Suppressor macrophage (primary cell): ENCODE measurements around the gene XK.
"Not testable (repeated sequence)": the region's sequence is repeated elsewhere in the genome, so short reads cannot be mapped to it uniquely, and the experiment has no call there.

Experiments
- DNase-seq, 4 experiments: peaks; one replicate each; pipeline ENCODE4 v3.0.0-alpha.2; 2020 to 2022
- total RNA-seq, 17 experiments: gene quantifications; one replicate each; lab custom pipeline; 2026; ENCODE audit warnings: mixed read lengths in 6 of 17, inconsistent platforms in 3 of 17; lab: John Stamatoyannopoulos, UW

Gene XK, protein sequence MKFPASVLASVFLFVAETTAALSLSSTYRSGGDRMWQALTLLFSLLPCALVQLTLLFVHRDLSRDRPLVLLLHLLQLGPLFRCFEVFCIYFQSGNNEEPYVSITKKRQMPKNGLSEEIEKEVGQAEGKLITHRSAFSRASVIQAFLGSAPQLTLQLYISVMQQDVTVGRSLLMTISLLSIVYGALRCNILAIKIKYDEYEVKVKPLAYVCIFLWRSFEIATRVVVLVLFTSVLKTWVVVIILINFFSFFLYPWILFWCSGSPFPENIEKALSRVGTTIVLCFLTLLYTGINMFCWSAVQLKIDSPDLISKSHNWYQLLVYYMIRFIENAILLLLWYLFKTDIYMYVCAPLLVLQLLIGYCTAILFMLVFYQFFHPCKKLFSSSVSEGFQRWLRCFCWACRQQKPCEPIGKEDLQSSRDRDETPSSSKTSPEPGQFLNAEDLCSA
- 0.04 to 2.2 (median 0.18) reads per million in 17 experiments for total RNA-seq

- peak; percentile 16 to 53 (median 36) for DNase-seq
Observed at GRCh38 chrX:37685381-37686359, at the start of gene XK. XK (plus strand) TSS chrX:37685791; CDS start chrX:37685962, 171 bp downstream.

- no peak for DNase-seq
Observed at GRCh38 chrX:37638047-37638446, 47.5 kb upstream of the XK start.

DNA sequence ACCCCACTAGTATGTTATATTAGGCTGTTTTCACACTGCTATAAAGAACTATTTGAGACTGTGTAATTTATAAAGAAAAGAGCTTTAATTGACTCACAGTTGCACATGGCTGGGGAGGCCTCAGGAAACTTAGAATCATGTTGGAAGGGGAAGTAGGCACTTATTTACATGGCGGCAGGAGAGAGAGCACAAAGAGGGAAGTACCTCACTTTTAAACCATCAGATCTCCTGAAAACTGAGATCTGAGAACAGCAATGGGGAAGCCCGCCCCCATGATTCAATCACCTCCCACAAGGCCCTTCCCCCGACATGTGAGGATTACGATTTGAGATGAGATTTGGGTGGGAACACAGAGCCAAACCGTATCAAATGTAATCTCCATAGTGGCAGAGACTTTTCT lies 45.4 kb upstream of the XK start:
- DNase-seq, result peak in 3 of 4 experiments; percentile 4 to 20 (median 10)

DNA sequence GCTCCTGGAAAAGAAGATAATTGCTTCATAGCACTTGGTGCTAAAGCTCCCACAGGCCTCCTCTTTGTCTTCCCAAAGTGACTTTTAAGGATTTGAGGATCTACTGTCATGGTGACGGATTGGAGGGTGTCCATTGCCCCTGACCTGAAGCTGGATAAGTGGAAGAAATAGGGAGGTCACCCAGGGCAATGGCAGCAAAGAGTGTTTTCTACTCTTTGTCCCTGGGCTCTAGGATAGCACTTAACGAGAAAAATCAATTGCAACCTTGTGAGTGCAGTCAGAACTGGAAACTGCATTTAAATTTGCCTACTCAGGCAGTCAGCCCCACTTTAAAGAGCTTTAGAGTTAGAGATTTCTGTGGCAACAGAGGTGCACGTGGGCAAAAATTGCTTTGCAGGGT lies 43.7 kb upstream of the XK start:
- DNase-seq, result no peak

GRCh38 chrX:37644381-37645305 lies 40.9 kb upstream of the XK start:
- no peak for DNase-seq

DNA sequence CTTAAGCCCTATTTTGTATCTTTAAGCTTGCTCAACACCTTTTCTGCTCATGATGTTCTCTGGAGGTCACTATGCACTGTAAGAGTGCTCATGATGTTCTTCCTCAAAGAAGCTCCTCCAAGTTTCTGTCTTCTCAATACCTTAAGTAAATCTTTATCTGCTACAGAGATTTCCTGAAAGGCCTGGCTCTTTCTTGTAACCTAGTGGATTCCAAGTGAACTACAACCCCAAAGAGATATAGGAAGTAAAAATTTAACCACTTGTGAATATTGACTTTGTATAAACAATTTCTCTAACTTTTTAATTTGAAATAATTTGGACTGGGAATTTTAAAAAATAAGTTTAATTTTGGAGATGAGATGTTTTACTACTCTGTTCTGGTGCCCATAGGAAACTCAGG lies 39.3 kb upstream of the XK start:
- DNase-seq, result peak in 2 of 4 experiments; percentile 1 to 9

DNA sequence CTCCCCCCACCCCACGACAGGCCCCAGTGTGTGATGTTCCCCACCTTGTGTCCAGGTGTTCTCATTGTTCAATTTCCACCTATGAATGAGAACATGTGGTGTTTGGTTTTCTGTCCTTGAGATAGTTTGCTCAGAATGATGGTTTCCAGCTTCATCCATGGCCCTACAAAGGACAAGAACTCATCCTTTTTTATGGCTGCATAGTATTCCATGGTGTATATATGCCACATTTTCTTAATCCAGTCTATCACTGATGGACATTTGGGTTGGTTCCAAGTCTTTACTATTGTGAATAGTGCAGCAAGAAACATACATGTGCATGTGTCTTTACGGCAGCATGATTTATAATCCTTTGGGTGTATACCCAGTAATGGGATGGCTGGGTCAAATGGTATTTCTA lies 34.7 kb upstream of the XK start:
- not testable (repeated sequence) for DNase-seq

GRCh38 chrX:37651921-37652452 lies 33.6 kb upstream of the XK start:
- DNase-seq, result no peak

DNA sequence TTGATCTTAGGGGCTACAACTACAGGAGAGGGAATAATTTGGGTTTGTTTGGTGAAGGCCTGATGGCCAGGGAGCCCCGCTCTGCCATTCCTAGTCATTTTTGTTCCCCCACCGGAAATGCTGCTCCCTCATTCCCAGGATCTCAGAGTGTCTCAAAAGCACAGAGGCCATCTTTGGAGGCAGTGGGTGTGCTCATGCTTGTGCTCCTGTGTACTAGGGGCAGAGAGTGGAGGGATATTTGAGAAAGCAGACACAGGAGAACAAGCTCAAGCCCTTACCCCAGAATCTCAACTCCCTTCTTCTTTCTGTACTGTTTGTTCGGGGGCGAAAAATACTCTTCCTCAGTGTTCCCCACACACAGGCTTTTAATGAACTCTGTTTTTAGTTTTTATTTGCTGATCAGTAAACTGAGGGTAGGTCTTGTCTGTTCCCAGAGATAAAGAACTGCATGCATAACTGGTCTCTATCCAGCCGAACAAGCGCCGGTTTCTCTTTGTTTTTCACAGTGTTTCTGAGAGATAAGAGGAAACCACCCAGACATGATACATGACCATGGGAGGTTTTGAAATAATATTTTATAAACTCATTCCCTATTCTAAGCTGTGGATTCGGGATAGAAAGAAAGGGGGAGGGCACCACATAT lies 32.9 kb upstream of the XK start:
- no peak for DNase-seq

GRCh38 chrX:37653397-37654085 lies 32.0 kb upstream of the XK start:
- DNase-seq, result no peak

DNA sequence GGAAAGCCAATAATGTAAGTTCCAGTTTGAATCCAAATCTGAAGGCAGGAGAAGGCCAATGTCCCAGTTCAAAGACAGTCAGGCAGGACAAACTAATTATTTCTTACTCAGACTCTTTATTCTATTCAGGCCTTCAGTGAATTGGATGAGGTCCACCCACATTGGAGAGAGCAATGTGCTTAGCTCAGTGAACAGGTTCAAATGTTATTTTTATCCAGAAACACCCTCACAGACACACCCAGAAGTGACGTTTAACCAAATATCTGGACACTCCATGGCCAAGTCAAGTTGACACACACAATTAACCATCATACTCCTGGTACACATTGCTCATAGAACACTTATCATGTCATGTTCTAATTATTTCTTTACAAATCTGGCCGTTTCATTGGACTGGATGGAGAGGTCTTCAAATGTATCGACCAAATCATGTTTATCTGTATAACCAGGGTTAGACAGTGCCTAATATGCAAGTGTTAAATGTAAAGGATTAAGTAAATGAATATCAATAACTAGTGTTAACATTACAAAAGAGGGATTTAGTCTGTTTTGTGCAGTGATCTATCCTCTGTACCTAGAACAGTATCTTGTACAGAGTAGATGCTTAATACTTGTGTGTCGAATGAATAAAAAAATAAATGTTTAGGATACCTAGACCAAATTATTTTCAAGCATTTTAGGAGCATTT lies 27.1 kb upstream of the XK start:
- no peak for DNase-seq

GRCh38 chrX:37659047-37659446 lies 26.5 kb upstream of the XK start:
- DNase-seq, result no peak

DNA sequence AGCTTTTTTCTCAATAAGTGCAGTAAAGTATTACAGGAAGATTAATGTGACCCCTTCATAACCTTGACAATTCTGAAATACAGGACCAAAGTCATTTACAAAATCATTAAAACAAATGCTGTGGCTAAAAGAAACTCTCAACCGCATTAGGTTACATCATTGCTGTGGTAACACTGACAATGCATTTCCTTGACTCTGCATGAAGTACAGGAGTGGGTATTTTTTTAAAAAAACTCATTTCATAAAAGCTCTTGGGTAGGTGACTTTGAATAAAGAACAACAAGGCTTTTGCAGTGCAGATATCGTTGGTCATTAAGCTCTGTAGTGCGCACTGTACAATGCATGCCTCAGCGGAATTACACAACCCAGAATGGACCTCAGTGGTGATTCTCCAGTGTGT lies 23.4 kb upstream of the XK start:
- DNase-seq, result no peak

DNA sequence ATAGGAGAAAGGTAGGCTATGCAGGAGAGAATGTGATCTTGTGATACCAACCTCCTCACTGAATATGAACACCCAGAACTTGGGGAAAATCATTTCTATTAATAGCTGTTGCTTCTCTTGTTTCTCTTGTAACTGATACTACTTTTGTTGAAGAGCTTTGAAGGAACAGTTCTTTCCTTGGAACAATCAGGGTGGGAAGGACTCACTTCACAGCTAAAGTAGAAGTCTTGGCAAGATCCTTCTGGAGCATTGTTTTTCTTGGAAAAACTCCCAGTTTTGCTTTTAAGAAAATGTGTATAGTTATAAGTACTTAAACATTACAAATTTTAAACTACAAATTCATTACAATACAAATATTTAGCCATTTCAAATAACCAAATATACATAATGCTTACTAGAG lies 19.1 kb upstream of the XK start:
- DNase-seq, result no peak

GRCh38 chrX:37667141-37667540 lies 18.4 kb upstream of the XK start:
- no peak for DNase-seq

DNA sequence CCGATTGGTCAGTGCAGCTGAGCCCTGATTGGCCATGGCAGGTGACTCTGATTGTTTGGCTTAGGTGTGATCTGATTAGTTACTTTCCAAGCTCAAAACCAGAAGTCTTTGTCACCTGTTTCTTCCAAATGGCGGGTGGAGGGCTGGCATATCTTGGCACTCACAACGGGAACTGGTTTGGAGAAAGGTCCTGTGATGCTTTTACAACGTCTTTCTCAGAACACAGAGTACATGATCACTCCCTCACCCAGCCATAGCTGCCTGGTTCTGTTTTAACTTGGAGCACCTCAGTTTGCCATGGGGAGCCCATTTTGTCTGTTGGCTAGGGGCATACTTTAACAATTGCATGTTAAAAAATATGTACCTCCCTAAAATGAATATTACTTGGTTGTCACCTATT lies 13.0 kb upstream of the XK start:
- no peak for DNase-seq

- DNase-seq, result no peak
Observed at GRCh38 chrX:37676811-37677210, 8.8 kb upstream of the XK start.

GRCh38 chrX:37677243-37677642 lies 8.3 kb upstream of the XK start:
- no peak for DNase-seq

DNA sequence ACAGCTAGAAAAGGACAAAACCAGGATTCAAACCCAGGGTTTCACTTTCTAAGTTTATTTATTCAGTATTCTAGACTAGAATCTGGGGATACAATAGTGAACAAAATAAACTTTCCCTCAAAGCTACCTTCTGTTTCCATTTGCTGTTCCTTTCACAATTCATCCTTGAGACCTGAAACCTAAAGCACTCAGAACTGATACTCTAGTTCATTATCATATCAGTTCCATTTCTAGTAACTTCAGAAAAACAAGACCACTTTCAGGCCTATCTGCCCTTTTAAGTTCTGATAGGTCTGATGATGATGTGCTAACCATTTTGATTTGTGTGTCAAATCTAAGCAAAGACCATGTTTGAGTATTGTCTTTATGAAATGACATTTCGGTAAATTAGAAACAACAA lies 7.8 kb upstream of the XK start:
- no peak for DNase-seq

DNA sequence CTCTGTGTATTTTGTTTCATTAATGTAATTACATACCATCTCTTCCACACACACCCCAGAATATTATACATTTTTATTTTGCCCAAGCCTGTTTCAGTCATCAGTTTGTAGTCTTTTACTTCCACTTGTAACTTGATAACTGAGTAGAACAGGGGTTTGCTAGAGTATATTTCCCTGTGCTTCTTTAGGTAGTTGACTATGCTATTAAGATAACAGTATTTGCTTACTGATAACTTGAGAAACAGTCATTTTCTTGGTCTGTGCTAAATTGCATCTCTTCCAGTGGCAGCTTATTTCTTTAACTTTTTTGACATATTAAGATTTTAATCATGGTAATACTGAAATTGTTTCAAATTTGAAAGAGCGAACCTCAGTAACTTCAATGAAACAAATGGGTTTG lies 7.0 kb upstream of the XK start:
- DNase-seq, result no peak
